T-helper 2 cell treated with Interferon-gamma antibody and Interleukin-4, amounts not matched to agents 5 μg/mL and 100 μg/mL, for 36 hours (primary cell): Measurements from ENCODE around the gene WFDC9.
"Not testable (repeated sequence)": the region's sequence is repeated elsewhere in the genome, so short reads cannot be mapped to it uniquely, and the experiment has no call there.

Experiments
- DNase-seq: peaks from one replicate; pipeline ENCODE4 v3.0.0; 2021; ENCODE audit warnings: low spot score
- H3K27ac Mint-ChIP-seq: one replicate; pipeline ENCODE4 v1.8.0; 2021; ENCODE audit warnings: mild to moderate bottlenecking, mixed read lengths
- H3K27me3 Mint-ChIP-seq: one replicate; pipeline ENCODE4 v1.8.0; 2021; ENCODE audit warnings: low read depth, mixed read lengths
- H3K36me3 Mint-ChIP-seq: one replicate; pipeline ENCODE4 v1.8.0; 2021; ENCODE audit warnings: low read depth, mixed read lengths
- H3K4me1 Mint-ChIP-seq: one replicate; pipeline ENCODE4 v1.8.0; 2021; ENCODE audit warnings: low read depth, mixed read lengths
- H3K4me3 Mint-ChIP-seq: one replicate; pipeline ENCODE4 v1.8.0; 2022; ENCODE audit warnings: mild to moderate bottlenecking, moderate library complexity, mixed read lengths
- H3K9me3 Mint-ChIP-seq: one replicate; pipeline ENCODE4 v1.8.0; 2021; ENCODE audit warnings: mixed read lengths

WFDC9 gene

GRCh38 chr20:45581702-45582101 is 49.4 kb downstream of the WFDC9 start:
- DNase-seq = no peak
- Mint-ChIP-seq H3K27me3 (peaks cover 18% of the 10 kb centered on the region), H3K9me3 (no peaks in the 10 kb centered on the region)

GRCh38 chr20:45579184-45579583 is 51.9 kb downstream of the WFDC9 start, which contains the start of gene WFDC8:
WFDC8 (minus strand) TSS chr20:45579284; CDS start chr20:45579247, 37 bp downstream.
- Mint-ChIP-seq H3K9me3 (no peaks in the 10 kb centered on the region), H3K27ac (no peak within 1 kb of the TSS), H3K4me3 (no peak within 1 kb of the TSS), H3K36me3 (no peaks in the 10 kb centered on the region), H3K27me3 (peaks cover 19% of the 10 kb centered on the region), H3K4me1 (no peaks in the 10 kb centered on the region)
- no peak for DNase-seq

More at GRCh38 chr20:45581702-45582101, 49.4 kb downstream of the WFDC9 start:
- Mint-ChIP-seq H3K27ac (no peak overlapping the region), H3K4me1 (no peaks in the 10 kb centered on the region), H3K36me3 (no peaks in the 10 kb centered on the region), H3K4me3 (no peak overlapping the region)

DNA sequence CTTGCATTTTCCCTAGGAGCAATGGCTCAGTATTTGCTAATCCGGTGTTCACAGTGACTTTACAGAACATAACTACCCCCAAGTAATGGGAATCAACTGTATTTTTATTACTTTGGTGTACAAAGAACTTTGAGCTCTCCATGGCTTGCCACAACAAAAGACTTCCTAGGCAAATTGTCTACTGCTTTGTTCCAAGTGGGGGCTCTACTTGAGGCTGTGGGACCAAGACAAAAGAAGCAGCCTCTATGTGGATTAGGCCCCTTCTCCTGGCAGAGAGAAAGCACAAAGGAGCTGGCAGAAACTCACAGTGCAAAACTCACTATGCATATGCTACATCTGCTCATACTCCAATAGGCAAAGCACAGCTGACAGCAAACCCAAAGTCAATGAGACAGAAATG is 52.9 kb downstream of the WFDC9 start:
- DNase-seq = no peak
- no peaks in the 10 kb centered on the region for H3K36me3 Mint-ChIP-seq
- H3K27me3 Mint-ChIP-seq = peaks cover 16% of the 10 kb centered on the region
- H3K4me1 Mint-ChIP-seq = no peaks in the 10 kb centered on the region
- no peaks in the 10 kb centered on the region for H3K9me3 Mint-ChIP-seq
- H3K4me3 Mint-ChIP-seq = no peak overlapping the region
- H3K27ac Mint-ChIP-seq = no peak overlapping the region

DNA sequence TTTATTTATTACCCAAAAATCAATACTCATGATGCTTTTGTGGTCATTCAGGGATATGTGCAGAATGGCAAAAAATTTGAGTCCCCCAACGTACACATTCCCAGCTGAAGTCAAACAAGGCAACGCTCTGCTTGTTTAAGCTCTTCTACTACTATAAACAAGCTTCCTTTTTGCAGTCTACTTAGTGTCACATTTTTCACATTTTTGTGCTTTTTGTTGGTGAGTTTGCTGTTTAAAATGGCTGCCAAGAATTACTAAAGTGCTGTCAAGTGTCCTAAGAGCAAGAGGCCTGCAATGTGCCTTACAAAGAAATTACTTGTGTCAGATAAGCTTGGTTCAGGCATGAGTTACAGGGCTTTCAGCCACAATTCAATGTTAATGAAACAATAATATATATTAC is 54.1 kb downstream of the WFDC9 start:
- Mint-ChIP-seq H3K4me1 (no peaks in the 10 kb centered on the region), H3K9me3 (no peaks in the 10 kb centered on the region), H3K27ac (no peak overlapping the region), H3K4me3 (no peak overlapping the region), H3K36me3 (no peaks in the 10 kb centered on the region), H3K27me3 (peaks cover 12% of the 10 kb centered on the region)
- no peak for DNase-seq

DNA sequence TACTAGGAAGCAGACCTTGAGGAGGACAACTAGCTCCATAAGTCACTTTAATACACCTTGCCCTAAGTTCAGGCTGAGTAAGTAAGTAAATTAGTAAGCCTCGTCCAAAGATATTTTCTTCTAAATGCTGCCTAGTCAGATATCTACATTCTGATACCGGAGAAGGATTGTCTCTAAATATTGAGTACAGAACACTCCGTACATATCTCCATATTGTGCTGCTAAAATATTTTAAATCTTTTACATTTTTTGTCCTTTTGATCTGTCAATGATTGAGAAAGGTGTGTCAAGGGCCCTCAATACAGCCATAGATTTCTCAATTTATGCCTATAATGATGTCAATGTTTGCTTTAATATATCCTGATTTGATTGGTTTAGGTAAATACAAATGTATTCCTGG is 55.2 kb downstream of the WFDC9 start:
- H3K4me3 Mint-ChIP-seq = no peak overlapping the region
- H3K27me3 Mint-ChIP-seq = peaks cover 10% of the 10 kb centered on the region
- DNase-seq = no peak
- no peaks in the 10 kb centered on the region for H3K9me3 Mint-ChIP-seq
- H3K36me3 Mint-ChIP-seq = no peaks in the 10 kb centered on the region
- no peaks in the 10 kb centered on the region for H3K4me1 Mint-ChIP-seq
- H3K27ac Mint-ChIP-seq = no peak overlapping the region

DNA sequence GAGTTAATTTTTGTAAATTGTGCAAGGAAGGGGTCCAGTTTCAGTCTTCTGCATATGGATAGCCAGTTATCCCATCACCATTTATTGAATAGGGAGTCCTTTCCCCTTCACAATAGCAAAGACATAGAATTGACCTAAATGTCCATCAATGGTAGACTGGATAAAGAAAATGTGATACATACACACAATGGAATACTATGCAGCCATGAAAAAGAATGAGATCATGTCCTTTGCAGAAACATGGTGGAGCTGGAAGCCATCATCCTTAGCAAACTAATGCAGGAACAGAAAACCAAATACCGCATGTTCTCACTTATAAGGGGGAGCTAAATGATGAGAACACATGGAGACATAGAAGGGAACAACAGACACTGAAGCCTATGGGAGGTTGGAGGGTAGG is 61.4 kb downstream of the WFDC9 start:
- DNase-seq, H3K27me3 Mint-ChIP-seq, H3K4me1 Mint-ChIP-seq, H3K4me3 Mint-ChIP-seq, H3K9me3 Mint-ChIP-seq, H3K36me3 Mint-ChIP-seq, H3K27ac Mint-ChIP-seq: not testable (repeated sequence)

DNA sequence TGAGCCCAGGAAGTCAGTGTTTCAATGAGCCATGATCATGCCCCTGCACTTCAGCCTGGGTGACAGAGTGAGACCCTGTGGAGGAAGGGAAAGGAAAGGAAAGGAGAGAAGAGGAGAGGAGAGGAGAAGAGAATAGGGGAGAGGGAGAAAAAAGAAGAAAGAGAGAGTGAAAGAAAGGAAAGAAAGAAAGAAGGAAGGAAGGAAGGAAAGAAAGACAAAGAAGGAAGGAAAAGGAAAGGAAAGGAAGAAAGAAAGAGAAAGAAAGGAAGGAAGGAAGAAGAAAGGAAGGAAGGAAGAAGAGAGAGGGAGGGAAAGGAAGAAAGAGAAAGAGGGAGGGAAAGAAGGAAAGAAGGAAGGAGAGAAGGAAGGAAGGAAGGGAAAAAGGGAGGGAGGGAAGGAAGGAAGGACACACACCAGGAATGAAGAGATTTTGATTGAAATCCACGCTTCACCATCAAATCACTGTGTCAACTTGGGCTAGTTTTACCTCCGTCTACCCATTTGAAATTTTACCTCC is 66.3 kb downstream of the WFDC9 start:
- Mint-ChIP-seq H3K4me1 (no peaks in the 10 kb centered on the region), H3K4me3 (no peak overlapping the region), H3K9me3 (no peaks in the 10 kb centered on the region), H3K27me3 (peaks cover 4% of the 10 kb centered on the region), H3K36me3 (no peaks in the 10 kb centered on the region), H3K27ac (no peak overlapping the region)
- no peak for DNase-seq
